ENCODE measurements around the gene SKAP1.

SKAP1 gene

GRCh38 chr17:48173191-48173984 is 256.6 kb downstream of the SKAP1 start:
- no peak for DNase-seq (ENCODE audit: low read depth)

DNA sequence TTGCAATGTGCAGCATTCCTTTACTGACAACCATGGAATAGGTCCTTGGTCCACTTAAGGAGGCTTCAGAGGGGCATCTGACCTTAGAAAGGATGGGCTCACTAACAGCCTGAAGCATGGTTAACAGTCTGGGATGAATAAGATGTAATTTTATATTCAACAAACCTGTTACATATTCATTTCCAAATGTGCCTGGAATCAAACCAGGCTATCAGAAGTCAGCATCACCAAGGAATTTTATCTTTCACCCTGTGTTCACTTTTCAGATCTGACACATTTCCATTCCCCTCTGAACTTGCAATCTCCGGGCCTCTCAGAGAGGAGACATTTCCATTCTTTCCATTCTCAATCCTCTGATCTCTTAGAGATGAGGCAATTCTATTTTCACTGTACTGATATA is 260.1 kb downstream of the SKAP1 start:
- DNase-seq (ENCODE audit: low read depth) = no peak

DNA sequence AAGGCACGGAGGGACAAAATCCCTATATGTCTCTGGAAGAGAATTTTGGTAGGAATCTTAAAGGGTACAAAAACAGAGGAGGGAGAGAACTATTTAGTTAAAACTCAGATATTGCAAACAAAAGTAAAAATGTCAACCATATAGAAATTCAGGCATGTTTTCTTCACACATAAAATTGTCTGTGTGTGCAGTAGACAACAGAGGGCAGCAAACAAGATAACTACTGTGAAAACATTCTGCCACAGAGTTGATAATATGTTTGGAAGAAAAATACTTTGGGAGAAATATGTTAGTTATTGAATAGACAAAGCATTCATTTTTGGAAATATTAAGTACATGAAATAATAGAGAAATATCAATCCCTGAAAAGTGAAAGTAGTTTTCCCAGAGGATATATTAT is 266.2 kb downstream of the SKAP1 start:
- no peak for DNase-seq (ENCODE audit: low read depth)

DNA sequence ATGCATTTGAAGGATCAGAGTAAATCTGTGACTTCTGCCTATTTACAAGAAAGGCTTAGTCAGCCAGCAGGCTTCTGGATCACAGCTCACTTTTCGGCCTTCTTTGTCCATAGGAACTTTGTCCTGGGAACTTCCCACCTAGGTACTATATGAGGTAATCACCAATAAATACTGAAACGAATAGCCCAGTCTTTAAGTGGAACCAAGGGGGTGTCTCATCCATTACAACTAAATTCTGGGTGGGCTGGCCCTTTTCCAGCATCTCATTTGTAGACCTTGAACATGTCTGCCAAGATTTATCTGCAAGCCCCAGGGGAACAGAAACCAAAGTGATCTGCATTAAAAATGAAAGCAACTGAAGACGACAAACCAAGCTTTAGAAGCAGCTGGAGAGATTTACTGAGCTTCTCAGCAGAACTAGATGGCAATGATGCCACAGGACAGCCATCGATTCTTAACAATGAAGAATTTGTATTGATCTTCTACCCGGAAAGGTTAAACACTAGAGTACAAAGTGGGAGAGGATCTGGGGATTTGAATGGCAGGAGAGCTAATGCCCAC is 267.0 kb downstream of the SKAP1 start:
- no peak for DNase-seq (ENCODE audit: low read depth)

DNA sequence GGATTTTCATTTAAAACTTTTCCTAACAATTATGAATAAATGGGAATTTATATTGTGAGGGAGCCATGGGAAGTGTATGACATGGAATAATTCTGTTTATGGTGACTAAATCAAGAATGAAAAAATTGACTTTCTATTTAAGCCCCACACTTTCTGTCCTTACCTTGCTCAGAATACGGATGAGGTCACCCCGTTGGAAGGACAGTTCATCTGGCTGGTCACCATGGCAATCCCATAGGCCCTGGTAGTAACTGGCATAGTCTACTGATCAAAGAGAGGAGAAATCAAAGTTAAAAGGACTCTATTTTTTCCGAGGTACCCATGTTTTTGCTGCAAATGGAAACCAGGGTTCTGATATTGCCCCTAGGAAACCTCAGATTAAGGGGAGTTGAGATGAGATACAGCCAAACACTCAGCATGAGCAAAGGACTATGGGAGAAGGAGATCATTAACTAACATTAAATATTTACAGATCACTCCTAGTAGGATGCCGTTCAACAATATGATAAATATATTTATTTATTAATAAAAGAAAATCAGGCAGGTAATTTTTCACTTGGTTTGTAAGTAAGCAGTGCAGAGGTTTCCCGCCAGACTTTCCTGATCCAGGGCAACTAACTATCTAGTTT is 267.6 kb downstream of the SKAP1 start:
- DNase-seq (ENCODE audit: low read depth) = no peak

DNA sequence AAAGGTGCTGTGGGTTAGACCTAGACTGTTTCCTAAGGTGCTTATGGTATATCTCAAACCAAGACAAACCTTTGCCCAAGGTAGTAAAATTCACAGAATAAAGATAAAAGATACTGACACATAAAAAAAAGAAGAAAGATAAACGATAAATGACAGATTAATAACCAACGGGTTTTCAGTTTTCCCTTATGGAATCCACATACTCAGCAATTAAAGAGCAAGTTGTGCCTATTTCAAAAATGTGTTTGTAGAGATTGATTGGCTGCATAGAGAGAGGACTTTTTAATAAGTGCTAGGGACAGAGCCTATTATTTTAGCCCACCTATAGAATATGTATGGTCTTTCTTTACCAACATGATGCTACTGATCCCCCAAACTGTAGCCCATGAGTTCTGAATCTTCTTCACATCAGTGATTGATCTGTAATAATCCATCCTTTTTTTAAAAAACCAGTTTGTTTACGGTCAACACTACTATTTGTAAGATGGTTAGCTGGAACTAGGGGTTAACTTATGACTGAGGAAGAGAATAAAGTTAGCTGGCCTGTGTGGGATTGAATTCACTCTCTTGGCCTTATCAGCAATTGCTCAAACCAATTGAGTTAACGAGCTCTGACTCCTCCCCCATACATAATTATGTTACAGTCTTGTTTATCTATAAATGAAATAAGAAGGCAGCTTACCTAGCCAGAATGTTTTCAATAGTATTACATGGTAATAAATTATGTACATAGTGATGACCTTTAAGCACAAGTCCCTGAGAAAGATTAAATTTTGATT is 268.7 kb downstream of the SKAP1 start:
- no peak for DNase-seq (ENCODE audit: low read depth)

DNA sequence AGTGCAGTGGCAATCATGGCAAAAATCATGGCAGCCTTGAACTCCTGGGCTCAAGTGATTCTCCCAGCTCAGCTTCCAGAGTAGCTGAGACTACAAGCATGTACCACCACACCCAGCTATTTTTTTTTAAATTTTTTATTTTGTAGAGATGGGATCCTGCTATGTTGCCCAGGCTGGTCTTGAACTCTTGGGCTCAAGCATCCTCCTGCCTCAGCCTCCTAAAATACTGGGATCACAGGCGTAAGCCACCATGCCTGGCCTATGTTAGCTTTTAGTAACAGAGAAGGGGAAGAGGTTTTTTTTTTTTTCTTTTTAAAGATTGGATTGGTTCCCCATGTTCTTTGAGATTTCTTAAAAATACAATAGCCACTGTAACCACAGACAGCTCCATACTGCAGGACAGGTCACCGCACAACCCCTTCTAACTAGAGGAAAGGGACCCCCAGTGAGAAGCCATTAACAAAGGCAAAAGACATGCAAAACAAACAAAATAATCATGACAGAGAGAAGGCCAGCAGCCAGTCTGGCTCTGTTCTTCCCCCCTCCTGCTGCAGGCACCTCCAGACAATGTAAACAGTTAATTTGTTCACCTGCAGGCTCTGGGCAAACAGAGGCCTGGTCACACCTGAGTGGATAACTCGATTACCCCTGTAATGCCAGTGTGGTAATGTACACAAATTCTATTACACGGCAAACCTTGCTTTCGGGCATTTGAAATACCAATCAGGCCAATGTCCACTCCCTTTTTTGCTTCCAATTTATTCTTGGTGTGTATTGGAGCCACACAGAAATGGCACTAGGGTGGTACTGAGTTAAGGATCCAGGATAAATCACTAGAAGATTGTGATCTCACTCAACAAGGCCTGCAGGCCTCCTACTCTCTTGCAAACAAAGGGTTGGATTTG is 269.6 kb downstream of the SKAP1 start:
- no peak for DNase-seq (ENCODE audit: low read depth)

GRCh38 chr17:48159232-48159631 is 270.8 kb downstream of the SKAP1 start:
- DNase-seq (ENCODE audit: low read depth) = no peak

- no peak for DNase-seq (ENCODE audit: low read depth)
Observed at GRCh38 chr17:48155889-48156611, 274.0 kb downstream of the SKAP1 start.

GRCh38 chr17:48153691-48154358 is 276.2 kb downstream of the SKAP1 start:
- no peak for DNase-seq (ENCODE audit: low read depth)

GRCh38 chr17:48152289-48152688 is 277.7 kb downstream of the SKAP1 start:
- DNase-seq (ENCODE audit: low read depth) = no peak

GRCh38 chr17:48151220-48151619 is 278.8 kb downstream of the SKAP1 start:
- no peak for DNase-seq (ENCODE audit: low read depth)

- no peak for DNase-seq (ENCODE audit: low read depth)
Observed at GRCh38 chr17:48150597-48151001, 279.4 kb downstream of the SKAP1 start.

- DNase-seq (ENCODE audit: low read depth) = no peak
Observed at GRCh38 chr17:48149787-48150463, 280.1 kb downstream of the SKAP1 start.

- no peak for DNase-seq (ENCODE audit: low read depth)
Observed at GRCh38 chr17:48148854-48149786, 280.9 kb downstream of the SKAP1 start.

GRCh38 chr17:48148029-48148770 is 281.8 kb downstream of the SKAP1 start:
- no peak for DNase-seq (ENCODE audit: low read depth)

GRCh38 chr17:48144976-48145798 is 284.8 kb downstream of the SKAP1 start:
- DNase-seq (ENCODE audit: low read depth) = no peak
